GM18511 (cell line): ENCODE measurements around the gene KIF14.
"Not testable (repeated sequence)": the region's sequence is repeated elsewhere in the genome, so short reads cannot be mapped to it uniquely, and the experiment has no call there.

Source experiments
- ATAC-seq: cut with Tn5 transposase; IDR thresholded peaks from one replicate; pipeline ENCODE4 v1.9.1; 2021; ENCODE audit warnings: mild to moderate bottlenecking, moderate library complexity; ENCODE audit not compliant: unreplicated experiment

The KIF14 gene

GRCh38 chr1:200634261-200635122, 13.9 kb upstream of the KIF14 start:
- ATAC-seq: no peak

GRCh38 chr1:200631375-200631774, 10.8 kb upstream of the KIF14 start:
- no peak for ATAC-seq

- ATAC-seq: not testable (repeated sequence)
These were observed 10.0 kb upstream of the KIF14 start for GRCh38 chr1:200630515-200630899.

- no peak for ATAC-seq
These were observed 9.4 kb upstream of the KIF14 start for GRCh38 chr1:200629876-200630514.

- peak; percentile 79 for ATAC-seq
These were observed 7.8 kb upstream of the KIF14 start for GRCh38 chr1:200628223-200628881.

DNA sequence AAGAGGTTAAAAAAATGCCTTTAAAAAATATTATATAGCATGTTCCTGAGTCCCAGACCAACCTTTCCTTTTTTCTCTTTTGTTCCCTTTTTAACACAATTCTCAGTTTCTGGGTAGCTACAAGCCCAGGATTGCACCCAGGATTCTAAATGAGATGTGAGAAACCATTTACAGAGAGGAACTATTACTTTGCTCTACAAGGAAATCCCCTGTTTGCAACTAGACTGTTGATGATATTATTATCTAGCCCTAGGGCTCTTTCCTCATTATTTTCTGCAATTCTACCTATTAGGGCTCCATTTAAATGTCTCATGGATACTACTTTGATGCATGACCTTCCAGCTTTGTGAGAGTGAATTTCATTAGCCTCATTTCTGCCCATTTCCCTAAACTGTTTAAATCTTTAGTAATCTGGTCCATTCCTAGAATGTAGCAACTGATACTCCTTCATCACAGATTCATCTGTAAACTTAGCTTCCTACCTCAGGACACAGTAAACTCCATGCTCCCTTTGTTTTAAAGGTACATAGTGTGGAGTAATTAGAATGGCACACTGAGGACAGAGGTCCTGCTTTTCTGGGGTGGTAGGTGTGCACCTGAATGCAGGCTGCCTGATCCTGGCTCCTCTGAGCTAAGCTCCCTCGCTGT, 7.1 kb upstream of the KIF14 start:
- ATAC-seq: no peak

DNA sequence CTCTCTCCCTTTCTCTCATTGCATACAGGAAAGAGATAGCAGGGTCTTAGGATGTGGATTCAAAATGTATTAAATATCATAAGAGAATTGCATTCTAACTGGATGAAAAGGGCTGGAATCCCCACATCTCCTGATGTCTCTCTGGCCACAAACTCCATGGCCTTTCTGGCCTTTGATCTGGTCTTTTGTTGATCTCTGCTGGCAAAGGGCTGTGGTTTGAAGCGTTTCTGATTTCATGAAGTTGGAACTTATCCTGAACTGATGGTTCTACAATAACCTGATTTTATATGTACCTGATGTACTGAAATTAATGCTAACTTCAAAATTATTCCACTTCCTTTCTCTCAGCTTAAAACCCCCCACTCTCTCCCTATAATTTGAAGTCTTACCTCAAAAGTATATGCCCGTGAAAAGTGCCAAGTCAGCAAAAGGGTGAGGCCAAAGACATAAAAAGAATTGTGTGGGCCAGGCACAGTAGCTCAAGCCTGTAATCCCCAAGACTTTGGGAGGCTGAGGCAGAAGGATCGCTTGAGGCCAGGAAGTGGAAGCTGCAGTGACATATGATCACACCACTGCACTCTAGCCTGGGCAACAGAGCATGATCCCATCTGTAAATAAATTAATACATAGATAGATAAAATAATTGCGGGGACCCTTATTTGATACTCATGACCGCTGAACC, 6.4 kb upstream of the KIF14 start:
- no peak for ATAC-seq

DNA sequence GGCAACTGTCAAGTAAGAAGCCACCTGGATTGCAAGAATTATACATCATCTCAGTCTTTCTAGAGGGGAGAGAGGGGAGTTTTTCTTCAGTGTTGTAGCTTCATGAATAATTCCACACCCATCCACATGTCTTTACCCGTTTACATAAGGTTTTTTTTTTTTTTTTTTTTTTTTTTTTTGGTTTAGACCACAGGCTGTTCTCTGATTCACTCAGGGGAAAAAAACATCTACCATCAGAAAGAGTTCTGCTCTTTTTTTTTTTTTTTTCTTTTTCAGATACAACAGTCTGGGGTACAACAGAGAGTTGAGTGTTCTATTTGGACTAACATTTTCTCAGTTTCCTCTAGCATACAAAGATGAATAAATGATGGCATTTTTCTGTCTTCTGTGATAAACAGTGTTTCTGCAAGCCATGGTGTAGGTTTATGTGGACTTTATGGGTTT, 4.9 kb upstream of the KIF14 start:
- peak; percentile 33 for ATAC-seq

DNA sequence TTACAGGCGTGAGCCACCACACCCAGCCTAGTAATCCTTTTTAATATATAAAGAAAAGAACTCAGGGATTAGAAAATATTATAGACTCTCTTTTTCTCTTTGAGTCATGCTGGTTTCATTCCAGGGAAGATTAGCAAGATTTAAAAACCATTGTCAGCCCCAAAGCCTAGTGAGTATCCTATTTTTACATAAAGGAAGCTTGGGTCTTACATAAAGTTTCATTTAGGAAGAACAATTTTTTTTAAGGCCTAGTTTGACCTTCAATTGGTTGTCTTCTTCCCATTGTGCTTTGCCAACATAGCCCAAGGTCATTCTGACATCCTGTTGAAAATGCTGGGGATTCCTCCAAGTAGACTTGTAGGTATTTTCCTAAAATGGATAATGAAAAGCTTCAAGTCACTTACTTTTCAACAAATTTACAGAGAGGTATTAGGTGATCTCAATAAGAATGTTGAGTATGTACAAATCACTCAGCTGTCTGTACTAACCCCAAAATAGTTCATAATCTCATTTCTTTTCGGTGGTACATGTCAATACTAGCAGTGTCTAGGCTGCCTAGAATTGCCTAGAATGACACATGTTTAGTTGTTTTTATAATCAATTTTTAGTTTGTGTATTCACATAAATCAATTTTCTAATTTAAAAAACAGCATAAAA, 4.3 kb upstream of the KIF14 start:
- ATAC-seq: no peak

GRCh38 chr1:200619894-200620272, 668 bp downstream of the KIF14 start:
- ATAC-seq: no peak

- no peak for ATAC-seq
These were observed 9.7 kb downstream of the KIF14 start for GRCh38 chr1:200610846-200611245.

- no peak for ATAC-seq
These were observed 17.9 kb downstream of the KIF14 start for GRCh38 chr1:200602632-200603031.

GRCh38 chr1:200590001-200590400, 30.6 kb downstream of the KIF14 start:
- ATAC-seq: no peak

DNA sequence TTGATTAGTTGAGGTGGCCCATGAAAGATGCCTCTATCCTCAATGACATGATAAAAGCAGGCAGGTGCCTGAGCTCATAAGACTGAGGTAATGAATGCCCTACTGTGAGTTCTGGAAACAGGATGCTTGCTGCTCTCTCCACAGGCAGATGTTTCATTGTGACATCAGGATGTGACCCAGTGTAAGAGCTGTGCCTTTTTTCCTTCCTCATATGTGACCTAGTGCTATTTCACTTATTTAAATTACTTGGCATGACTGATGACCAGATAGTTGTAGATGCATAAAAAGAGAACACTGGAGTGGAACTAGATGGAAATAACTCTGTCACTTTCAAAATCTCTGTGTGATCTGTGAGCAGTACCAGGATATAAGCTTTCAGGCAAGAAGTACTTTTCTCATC, 31.9 kb downstream of the KIF14 start:
- ATAC-seq: peak; percentile 76

DNA sequence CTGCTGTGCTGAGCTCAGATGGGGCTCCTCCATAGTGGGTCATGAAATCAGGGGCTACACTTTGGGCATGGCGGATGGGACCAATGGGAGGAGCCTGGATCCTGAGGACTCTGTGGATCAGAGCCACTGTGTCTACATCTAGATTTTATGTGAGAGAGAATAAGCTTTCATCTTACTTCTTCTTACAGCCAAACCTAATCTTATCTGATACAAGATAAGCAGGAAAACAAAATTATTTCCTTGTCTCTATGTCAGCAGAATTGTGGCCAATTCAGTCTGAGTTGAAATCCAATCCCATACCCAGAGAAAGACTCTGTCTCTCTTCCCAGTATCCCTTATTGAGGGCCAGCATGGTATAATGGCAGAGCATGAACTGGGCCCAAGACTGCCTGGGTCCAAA, 56.2 kb downstream of the KIF14 start:
- ATAC-seq: no peak

- ATAC-seq: peak; percentile 42
These were observed 58.7 kb downstream of the KIF14 start for GRCh38 chr1:200561856-200562214.

DNA sequence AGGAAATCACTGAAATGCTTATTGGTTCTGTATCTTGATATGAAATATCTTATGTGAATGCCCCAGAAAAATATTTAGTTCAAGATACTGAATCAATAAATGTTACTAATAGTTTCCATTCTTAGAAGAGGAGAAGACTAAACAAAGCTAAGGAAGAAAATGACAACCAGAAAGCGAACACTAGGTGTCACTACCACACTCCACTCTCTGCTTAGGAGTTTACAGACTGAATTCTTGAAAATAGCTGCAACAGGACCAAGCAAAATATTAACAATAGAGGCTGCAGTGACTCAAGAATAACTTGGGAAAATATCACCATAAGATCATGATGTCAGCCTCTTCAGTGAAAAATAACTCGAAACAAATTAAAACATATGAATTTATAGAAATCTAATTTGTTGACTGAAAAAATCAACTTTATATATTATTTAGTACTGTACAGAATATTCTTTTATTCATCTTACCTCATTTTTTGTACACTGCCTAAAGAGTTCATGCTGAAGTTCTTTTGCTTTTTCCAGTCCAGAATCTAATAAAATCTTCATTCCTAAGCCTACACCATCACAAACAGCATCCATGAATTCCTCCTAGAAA, 61.6 kb downstream of the KIF14 start:
- no peak for ATAC-seq

DNA sequence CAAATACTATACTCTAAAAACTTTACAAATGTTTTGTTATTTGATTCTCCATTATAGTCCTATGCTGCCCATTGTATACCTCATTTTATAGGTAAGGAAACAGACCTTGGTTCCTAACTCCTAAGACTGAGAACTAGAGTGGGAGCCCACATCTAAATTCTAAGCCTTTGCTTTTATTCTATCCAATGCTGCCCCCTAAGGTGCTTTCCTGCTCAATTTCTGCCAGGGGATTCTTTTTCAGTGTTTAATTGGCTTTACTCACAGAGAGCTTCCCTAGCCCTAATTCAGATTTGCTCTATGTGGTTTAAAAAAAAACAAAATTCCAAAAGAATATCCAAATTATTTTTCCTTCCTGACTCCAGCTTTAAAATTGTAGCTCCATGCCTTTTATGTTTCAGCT, 64.5 kb downstream of the KIF14 start:
- no peak for ATAC-seq

GRCh38 chr1:200552737-200553136, 67.8 kb downstream of the KIF14 start:
- ATAC-seq: not testable (repeated sequence)

- ATAC-seq: no peak
These were observed 70.2 kb downstream of the KIF14 start for GRCh38 chr1:200550367-200550766.
